Measurements from ENCODE around the gene ESAM. TPM values are rescaled to one million over a fixed set of nuclear protein-coding genes. Genes with fewer than 3 reads are reported as not detected.
A peak's percentile ranks its signal among the peaks of the same experiment; 100 is the strongest.

ESAM gene
- total RNA-seq, 1 donor from 2014 or later = not detected

GRCh38 chr11:124727474-124727873 lies 34.6 kb downstream of the ESAM start:
- no peak for TF ChIP-seq CTCF (IDR thresholded peaks at IDR 0.05; ENCODE audit: insufficient read depth, low read length, severe bottlenecking)
- H3K4me3 ChIP-seq (ENCODE audit: low read depth, low read length) = no peak overlapping the region
- no peak for FAIRE-seq

GRCh38 chr11:124725719-124726105 lies 36.4 kb downstream of the ESAM start:
- Histone ChIP-seq H3K36me3 (ENCODE audit: control insufficient read depth, insufficient read depth, low read length) (no peaks in the 10 kb centered on the region), H3K4me3 (ENCODE audit: low read depth, low read length) (no peak overlapping the region), H3K27me3 (ENCODE audit: control insufficient read depth, insufficient read depth, low read length) (no peaks in the 10 kb centered on the region)
- TF ChIP-seq CTCF (IDR thresholded peaks at IDR 0.05; ENCODE audit: insufficient read depth, low read length, severe bottlenecking) = no peak
- peak; percentile 81 for DNase-seq (ENCODE audit: low read depth)
- no peak for FAIRE-seq

More at GRCh38 chr11:124727474-124727873, 34.6 kb downstream of the ESAM start:
- H3K27me3 ChIP-seq (ENCODE audit: control insufficient read depth, insufficient read depth, low read length) = no peaks in the 10 kb centered on the region
- H3K36me3 ChIP-seq (ENCODE audit: control insufficient read depth, insufficient read depth, low read length) = no peaks in the 10 kb centered on the region
- DNase-seq (ENCODE audit: low read depth) = no peak

GRCh38 chr11:124724979-124725718 lies 36.9 kb downstream of the ESAM start:
- no peak for TF ChIP-seq CTCF (IDR thresholded peaks at IDR 0.05; ENCODE audit: insufficient read depth, low read length, severe bottlenecking)
- H3K27me3 ChIP-seq (ENCODE audit: control insufficient read depth, insufficient read depth, low read length) = no peaks in the 10 kb centered on the region
- no peak overlapping the region for H3K4me3 ChIP-seq (ENCODE audit: low read depth, low read length)
- no peak for DNase-seq (ENCODE audit: low read depth)
- H3K36me3 ChIP-seq (ENCODE audit: control insufficient read depth, insufficient read depth, low read length) = no peaks in the 10 kb centered on the region
- no peak for FAIRE-seq

- no peaks in the 10 kb centered on the region for H3K27me3 ChIP-seq (ENCODE audit: control insufficient read depth, insufficient read depth, low read length)
These were observed 39.9 kb downstream of the ESAM start for GRCh38 chr11:124722176-124722575.

GRCh38 chr11:124719534-124719933 lies 42.6 kb downstream of the ESAM start:
- no peaks in the 10 kb centered on the region for H3K27me3 ChIP-seq (ENCODE audit: control insufficient read depth, insufficient read depth, low read length)

More at GRCh38 chr11:124722176-124722575, 39.9 kb downstream of the ESAM start:
- DNase-seq (ENCODE audit: low read depth) (no peak), FAIRE-seq (no peak)
- Histone ChIP-seq H3K36me3 (ENCODE audit: control insufficient read depth, insufficient read depth, low read length) (no peaks in the 10 kb centered on the region), H3K4me3 (ENCODE audit: low read depth, low read length) (no peak overlapping the region)
- no peak for TF ChIP-seq CTCF (IDR thresholded peaks at IDR 0.05; ENCODE audit: insufficient read depth, low read length, severe bottlenecking)

More at GRCh38 chr11:124719534-124719933, 42.6 kb downstream of the ESAM start:
- DNase-seq (ENCODE audit: low read depth) (no peak), FAIRE-seq (no peak)
- H3K36me3 ChIP-seq (ENCODE audit: control insufficient read depth, insufficient read depth, low read length) = no peaks in the 10 kb centered on the region
- no peak overlapping the region for H3K4me3 ChIP-seq (ENCODE audit: low read depth, low read length)
- no peak for TF ChIP-seq CTCF (IDR thresholded peaks at IDR 0.05; ENCODE audit: insufficient read depth, low read length, severe bottlenecking)

Measured in bronchial epithelial cell (primary cell).